HG03196 (cell line): Measurements from ENCODE around the gene DNAJC3.
A peak's percentile ranks its signal among the peaks of the same experiment; 100 is the strongest.

ENCODE experiments used
- ATAC-seq: cut with Tn5 transposase; IDR thresholded peaks from one replicate; pipeline ENCODE4 v1.9.1; 2021; ENCODE audit not compliant: unreplicated experiment

The DNAJC3 gene

GRCh38 chr13:95833719-95834118, 156.8 kb downstream of the DNAJC3 start:
- ATAC-seq = no peak

DNA sequence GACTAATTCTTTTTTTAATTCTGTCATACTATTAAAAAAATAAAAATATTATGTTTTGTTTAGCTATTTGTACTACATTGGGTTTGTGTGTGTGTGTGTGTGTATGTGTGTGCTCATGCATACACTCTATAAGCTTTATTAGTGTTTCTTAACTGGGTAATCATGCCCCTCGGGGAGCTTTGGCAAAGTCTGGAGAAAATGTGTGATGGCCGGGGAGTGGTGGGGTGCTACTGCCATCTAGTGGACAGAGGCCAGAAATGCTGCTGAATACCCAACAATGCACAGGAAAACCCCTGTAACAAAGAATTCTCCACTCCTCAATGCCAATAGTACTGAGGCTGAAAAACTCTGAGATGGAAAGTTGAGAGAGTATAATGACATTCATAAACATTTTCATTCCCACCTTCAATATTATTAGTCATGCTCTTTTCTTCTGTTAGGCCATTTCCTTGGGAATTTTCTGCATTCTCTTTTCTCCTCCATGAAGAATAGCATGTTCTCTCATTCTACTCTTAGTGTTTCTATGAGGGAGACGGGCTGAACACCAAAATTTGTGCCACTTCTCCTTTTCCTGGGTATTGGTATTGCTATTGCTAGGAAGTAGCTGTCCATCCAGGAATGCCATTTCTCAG, 157.3 kb downstream of the DNAJC3 start:
- ATAC-seq = peak; percentile 84

GRCh38 chr13:95841894-95842293, 165.0 kb downstream of the DNAJC3 start:
- no peak for ATAC-seq

DNA sequence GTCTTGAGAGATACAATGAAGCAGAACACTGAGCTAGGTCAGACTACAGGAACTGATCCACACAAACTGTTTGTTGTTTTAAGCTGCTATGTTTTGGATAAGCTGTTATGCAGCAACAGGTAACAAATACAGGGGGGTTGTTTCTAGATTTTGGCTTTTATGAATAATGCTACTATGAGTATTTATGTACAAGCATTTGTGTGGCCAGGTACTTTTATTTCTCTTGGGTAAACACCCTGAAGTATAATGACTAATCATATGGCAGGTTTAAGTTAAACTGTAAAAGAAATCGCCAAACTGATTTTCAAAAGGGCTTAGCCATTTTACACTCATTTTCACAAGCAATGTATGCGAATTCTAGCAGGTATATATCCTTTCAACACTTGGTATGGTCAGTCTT, 166.0 kb downstream of the DNAJC3 start:
- ATAC-seq = no peak
